ENCODE measurements around the gene TYMS.

The TYMS gene

DNA sequence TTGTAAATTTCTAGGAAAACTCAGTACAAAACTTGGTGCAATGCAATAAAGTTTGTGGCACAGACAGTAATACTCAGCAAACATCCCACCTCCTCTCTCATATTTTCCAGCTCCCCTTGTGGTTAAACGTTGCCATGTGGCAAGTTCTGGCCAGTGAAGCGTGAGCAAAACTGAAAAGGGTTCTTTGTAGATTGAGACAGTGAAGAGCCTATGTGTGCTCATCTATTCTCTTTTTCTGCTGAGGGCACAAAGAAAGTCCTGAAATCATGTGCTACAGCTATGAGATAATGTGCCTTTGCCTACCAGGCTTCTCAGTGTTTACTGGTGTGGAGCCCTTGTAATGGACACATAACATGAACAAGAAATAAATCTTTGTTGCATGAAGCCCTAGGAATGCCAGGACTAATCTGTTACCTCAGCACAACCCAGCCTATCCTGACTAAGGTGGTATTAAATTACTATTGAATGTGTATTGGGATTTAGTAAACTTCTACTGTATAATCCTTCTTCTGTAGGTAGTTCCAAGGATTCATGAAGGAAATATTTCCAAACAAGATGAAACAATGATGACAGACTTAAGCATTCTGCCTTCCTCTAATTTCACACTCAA is 13.0 kb upstream of the TYMS start:
- no peaks in the 10 kb centered on the region for H3K4me1 ChIP-seq (ENCODE audit: control insufficient read depth, insufficient read depth, low read length)
- WGBS, 2 experiments = 61 to 66% methylated on average over 2 of the region's 2 CpGs
- H3K27me3 ChIP-seq (ENCODE audit: control insufficient read depth, insufficient read depth, low read length, poor library complexity, severe bottlenecking) = no peaks in the 10 kb centered on the region
- H3K27ac ChIP-seq (ENCODE audit: insufficient read depth, low read depth, low read length, poor library complexity, severe bottlenecking) = no peak overlapping the region
- no peaks in the 10 kb centered on the region for H3K36me3 ChIP-seq (ENCODE audit: control insufficient read depth, insufficient read depth, low read length)
- peaks cover 2% of the 10 kb centered on the region for H3K9me3 ChIP-seq (ENCODE audit: control insufficient read depth, low read length)
- H3K4me3 ChIP-seq (ENCODE audit: insufficient read depth, low read depth, low read length) = no peak overlapping the region

DNA sequence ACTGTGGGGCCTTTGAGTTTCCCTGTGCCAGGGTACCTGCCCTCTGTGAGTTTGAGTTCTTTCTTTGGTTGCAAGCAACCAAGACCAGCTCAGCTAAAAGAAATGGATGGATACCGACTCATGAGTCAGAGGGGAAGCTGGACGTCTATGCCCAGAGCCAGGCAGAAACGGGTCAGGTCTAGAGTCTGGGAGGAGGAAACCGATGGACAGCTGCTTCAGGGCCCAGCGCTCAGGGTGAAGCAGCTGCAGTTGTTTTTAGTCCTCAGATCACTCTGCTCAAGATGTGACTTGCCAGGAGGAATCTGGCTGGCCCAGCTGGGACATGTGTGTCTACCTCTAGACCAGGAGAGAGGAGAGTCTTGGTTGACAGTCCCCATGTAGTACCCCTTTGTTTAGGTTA is 10.1 kb upstream of the TYMS start:
- H3K36me3 ChIP-seq (ENCODE audit: control insufficient read depth, insufficient read depth, low read length) = no peaks in the 10 kb centered on the region
- H3K4me1 ChIP-seq (ENCODE audit: control insufficient read depth, insufficient read depth, low read length) = no peaks in the 10 kb centered on the region
- WGBS, 2 experiments = 93 to 95% methylated on average over 5 of the region's 5 CpGs
- peaks cover 2% of the 10 kb centered on the region for H3K9me3 ChIP-seq (ENCODE audit: control insufficient read depth, low read length)
- no peaks in the 10 kb centered on the region for H3K27me3 ChIP-seq (ENCODE audit: control insufficient read depth, insufficient read depth, low read length, poor library complexity, severe bottlenecking)
- H3K27ac ChIP-seq (ENCODE audit: insufficient read depth, low read depth, low read length, poor library complexity, severe bottlenecking) = no peak overlapping the region
- no peak overlapping the region for H3K4me3 ChIP-seq (ENCODE audit: insufficient read depth, low read depth, low read length)

DNA sequence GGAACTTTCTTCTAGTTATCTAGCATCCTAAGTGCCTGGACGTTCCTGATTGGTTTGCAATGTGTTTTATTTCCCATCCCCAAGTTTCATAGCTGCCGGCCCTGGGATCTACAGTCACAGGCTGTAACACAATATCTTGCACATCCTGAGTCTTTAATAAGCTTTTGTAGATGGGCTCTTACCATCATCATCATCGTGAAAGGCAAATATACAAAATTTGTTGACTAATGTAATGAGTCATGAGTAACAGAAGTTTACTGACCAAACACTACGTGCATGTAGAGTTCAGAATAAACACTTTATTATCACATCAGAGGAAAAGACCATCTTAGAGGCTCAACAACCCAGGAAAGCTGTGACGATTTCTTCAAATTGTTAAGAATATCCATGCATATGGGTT is 8.1 kb upstream of the TYMS start:
- Histone ChIP-seq H3K27ac (ENCODE audit: insufficient read depth, low read depth, low read length, poor library complexity, severe bottlenecking) (no peak overlapping the region), H3K36me3 (ENCODE audit: control insufficient read depth, insufficient read depth, low read length) (no peaks in the 10 kb centered on the region), H3K27me3 (ENCODE audit: control insufficient read depth, insufficient read depth, low read length, poor library complexity, severe bottlenecking) (no peaks in the 10 kb centered on the region), H3K9me3 (ENCODE audit: control insufficient read depth, low read length) (peaks cover 2% of the 10 kb centered on the region), H3K4me1 (ENCODE audit: control insufficient read depth, insufficient read depth, low read length) (no peaks in the 10 kb centered on the region), H3K4me3 (ENCODE audit: insufficient read depth, low read depth, low read length) (no peak overlapping the region)
- WGBS, 2 experiments = 91 to 95% methylated on average over 4 to 5 of the region's 5 CpGs

DNA sequence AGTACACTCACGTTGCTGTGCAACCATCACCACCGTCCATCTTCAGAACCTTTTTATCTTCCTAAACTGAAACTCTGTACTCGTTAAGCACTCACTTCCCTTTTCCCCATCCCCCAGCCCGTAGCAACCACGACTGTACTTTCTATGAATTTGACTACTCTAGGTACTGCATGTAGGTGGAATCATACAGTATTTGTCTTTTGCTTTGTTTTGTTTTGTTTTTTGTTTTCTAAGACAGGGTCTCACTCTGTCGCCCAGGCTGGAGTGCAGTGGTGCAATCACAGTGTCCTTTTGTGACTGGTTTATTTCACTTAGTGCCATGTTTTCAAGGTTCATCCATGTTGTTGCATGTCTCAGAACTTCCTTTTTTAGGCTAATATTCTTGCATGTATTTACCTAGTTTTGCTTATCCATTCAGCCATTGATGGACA is 7.0 kb upstream of the TYMS start:
- H3K27ac ChIP-seq (ENCODE audit: insufficient read depth, low read depth, low read length, poor library complexity, severe bottlenecking) = no peak overlapping the region
- WGBS, 2 experiments = 82 to 86% methylated on average over 6 of the region's 6 CpGs
- H3K36me3 ChIP-seq (ENCODE audit: control insufficient read depth, insufficient read depth, low read length) = no peaks in the 10 kb centered on the region
- H3K4me3 ChIP-seq (ENCODE audit: insufficient read depth, low read depth, low read length) = no peak overlapping the region
- no peaks in the 10 kb centered on the region for H3K27me3 ChIP-seq (ENCODE audit: control insufficient read depth, insufficient read depth, low read length, poor library complexity, severe bottlenecking)
- no peaks in the 10 kb centered on the region for H3K9me3 ChIP-seq (ENCODE audit: control insufficient read depth, low read length)
- no peaks in the 10 kb centered on the region for H3K4me1 ChIP-seq (ENCODE audit: control insufficient read depth, insufficient read depth, low read length)

DNA sequence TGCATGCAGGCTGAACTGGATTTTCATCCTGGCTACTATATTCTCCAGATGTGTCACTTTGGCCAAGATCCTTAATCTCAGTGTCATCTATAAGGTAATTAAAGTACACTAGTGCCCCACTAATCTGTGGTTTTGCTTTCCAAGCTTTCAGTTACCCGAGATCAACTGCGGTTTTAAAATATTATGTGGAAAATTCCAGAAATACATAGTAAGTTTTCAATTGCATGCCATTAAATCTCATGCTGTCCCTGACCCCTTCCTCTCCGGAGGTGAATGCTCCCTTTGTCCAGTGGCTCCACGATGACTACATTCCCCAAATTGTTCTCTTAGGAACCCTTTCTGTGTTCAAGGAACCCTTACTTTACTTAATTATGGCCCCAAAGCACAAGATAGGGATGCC is 5.3 kb upstream of the TYMS start:
- 85 to 89% methylated on average over 4 of the region's 4 CpGs for WGBS, 2 experiments
- H3K27ac ChIP-seq (ENCODE audit: insufficient read depth, low read depth, low read length, poor library complexity, severe bottlenecking) = no peak overlapping the region
- H3K36me3 ChIP-seq (ENCODE audit: control insufficient read depth, insufficient read depth, low read length) = no peaks in the 10 kb centered on the region
- no peaks in the 10 kb centered on the region for H3K4me1 ChIP-seq (ENCODE audit: control insufficient read depth, insufficient read depth, low read length)
- H3K4me3 ChIP-seq (ENCODE audit: insufficient read depth, low read depth, low read length) = no peak overlapping the region
- no peaks in the 10 kb centered on the region for H3K27me3 ChIP-seq (ENCODE audit: control insufficient read depth, insufficient read depth, low read length, poor library complexity, severe bottlenecking)
- H3K9me3 ChIP-seq (ENCODE audit: control insufficient read depth, low read length) = no peaks in the 10 kb centered on the region

DNA sequence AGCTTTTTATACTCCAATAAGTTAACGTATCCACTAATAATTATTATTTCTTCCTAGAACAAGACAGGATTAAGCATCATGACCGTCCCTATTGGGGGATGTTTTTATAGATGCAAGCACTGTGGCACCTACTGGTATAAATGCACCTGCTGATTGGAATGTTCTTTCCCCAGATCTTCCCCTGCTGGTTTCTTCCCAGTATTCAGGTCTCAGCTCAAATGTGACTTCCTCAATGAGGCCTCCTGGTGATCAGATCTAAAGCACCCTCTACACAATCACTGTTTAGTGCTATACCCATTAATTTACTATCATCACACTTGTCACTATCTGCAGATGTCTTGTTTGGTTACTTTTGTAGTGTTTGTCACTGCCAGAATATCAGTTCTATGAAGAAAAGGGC is 3.9 kb upstream of the TYMS start:
- Histone ChIP-seq H3K9me3 (ENCODE audit: control insufficient read depth, low read length) (no peaks in the 10 kb centered on the region), H3K27ac (ENCODE audit: insufficient read depth, low read depth, low read length, poor library complexity, severe bottlenecking) (no peak overlapping the region), H3K4me1 (ENCODE audit: control insufficient read depth, insufficient read depth, low read length) (no peaks in the 10 kb centered on the region), H3K27me3 (ENCODE audit: control insufficient read depth, insufficient read depth, low read length, poor library complexity, severe bottlenecking) (no peaks in the 10 kb centered on the region), H3K4me3 (ENCODE audit: insufficient read depth, low read depth, low read length) (no peak overlapping the region), H3K36me3 (ENCODE audit: control insufficient read depth, insufficient read depth, low read length) (no peaks in the 10 kb centered on the region)
- 75 to 89% methylated on average over 1 of the region's 2 CpGs for WGBS, 2 experiments

DNA sequence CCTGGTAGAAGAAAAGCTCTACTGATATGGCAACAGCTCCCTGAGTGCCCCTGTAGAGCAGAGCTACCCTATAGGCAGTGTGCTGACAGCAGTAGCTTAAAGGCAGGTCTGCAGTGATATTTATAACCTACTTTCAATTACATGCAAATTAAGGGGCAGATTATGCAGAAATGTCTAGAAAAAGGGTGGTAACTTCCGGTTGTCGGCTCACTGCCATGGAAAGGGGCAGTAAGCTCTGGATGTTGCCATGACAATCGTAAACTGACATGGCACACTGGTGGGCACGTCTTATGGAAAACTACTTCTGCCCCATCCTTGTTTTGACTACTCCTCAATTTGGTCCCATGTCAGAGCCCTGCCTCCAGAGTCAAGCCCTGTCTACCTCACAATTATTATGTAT is 2.9 kb upstream of the TYMS start:
- no peaks in the 10 kb centered on the region for H3K27me3 ChIP-seq (ENCODE audit: control insufficient read depth, insufficient read depth, low read length, poor library complexity, severe bottlenecking)
- no peak overlapping the region for H3K4me3 ChIP-seq (ENCODE audit: insufficient read depth, low read depth, low read length)
- H3K36me3 ChIP-seq (ENCODE audit: control insufficient read depth, insufficient read depth, low read length) = peaks cover 4% of the 10 kb centered on the region
- WGBS, 2 experiments = 93 to 95% methylated on average over 4 of the region's 4 CpGs
- H3K4me1 ChIP-seq (ENCODE audit: control insufficient read depth, insufficient read depth, low read length) = peaks cover 5% of the 10 kb centered on the region
- H3K9me3 ChIP-seq (ENCODE audit: control insufficient read depth, low read length) = no peaks in the 10 kb centered on the region
- H3K27ac ChIP-seq (ENCODE audit: insufficient read depth, low read depth, low read length, poor library complexity, severe bottlenecking) = no peak overlapping the region

DNA sequence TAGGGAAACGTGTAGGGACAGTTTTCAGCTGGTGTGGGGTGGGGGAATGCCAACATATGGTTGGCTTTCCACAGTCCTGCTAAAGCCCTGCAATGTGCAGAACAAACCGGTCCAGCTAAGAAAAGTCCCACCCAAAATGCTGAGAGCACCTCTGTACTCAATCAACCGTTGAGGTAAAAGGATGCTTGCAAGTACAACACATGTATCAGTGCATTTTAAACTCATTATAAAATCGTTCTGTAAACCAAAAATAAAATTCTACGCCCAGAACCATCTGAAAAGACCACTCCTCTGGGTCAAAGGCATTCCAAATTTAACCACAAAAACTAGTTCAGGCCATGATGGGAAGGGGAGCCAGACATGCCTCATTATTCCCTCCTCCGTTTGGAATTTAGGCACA is 2.0 kb upstream of the TYMS start:
- no peaks in the 10 kb centered on the region for H3K27me3 ChIP-seq (ENCODE audit: control insufficient read depth, insufficient read depth, low read length, poor library complexity, severe bottlenecking)
- no peak overlapping the region for H3K4me3 ChIP-seq (ENCODE audit: insufficient read depth, low read depth, low read length)
- H3K4me1 ChIP-seq (ENCODE audit: control insufficient read depth, insufficient read depth, low read length) = peaks cover 5% of the 10 kb centered on the region
- 82 to 83% methylated on average over 6 of the region's 6 CpGs for WGBS, 2 experiments
- H3K9me3 ChIP-seq (ENCODE audit: control insufficient read depth, low read length) = no peaks in the 10 kb centered on the region
- peaks cover 12% of the 10 kb centered on the region for H3K36me3 ChIP-seq (ENCODE audit: control insufficient read depth, insufficient read depth, low read length)
- no peak overlapping the region for H3K27ac ChIP-seq (ENCODE audit: insufficient read depth, low read depth, low read length, poor library complexity, severe bottlenecking)

DNA sequence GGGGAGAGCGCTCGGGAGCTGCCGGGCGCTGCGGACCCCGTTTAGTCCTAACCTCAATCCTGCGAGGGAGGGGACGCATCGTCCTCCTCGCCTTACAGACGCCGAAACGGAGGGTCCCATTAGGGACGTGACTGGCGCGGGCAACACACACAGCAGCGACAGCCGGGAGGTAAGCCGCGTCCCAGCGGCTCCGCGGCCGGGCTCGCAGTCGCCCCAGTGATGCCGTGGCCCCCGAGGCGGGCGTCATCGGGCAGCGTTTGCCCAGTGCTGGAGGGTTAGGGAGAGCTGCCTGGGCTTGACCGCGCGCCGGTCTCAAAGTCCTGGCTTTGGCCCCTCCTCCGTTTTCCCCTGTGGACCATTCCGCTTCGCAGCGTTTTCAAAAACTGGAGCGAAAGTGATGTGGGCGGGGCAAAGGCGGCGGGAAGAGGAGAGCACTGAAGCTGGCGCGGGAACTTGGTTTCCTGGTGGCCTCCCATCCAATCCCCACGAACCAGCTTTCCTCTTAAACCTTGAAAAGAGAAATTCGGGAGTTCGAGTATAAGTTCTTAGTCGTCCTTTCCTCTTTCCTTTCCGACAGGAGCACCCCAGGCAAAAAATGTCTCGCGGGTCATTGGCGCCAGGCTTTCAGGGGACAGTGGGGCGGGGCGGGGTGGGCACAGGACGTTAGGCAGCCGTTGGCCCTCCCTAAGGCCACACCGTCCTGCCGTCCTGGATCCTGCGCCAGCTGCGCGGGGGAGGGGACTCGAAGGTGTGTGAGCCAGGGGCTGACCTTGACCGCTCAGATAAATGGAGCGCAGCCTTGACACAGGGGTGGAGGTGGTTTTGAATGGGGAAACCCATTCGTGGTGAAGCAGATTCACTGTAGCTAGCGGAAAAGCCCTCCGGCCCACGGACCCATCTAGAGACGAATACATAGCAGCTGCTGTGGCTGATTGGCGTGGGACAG is 821 bp downstream of the TYMS start:
- no peaks in the 10 kb centered on the region for H3K9me3 ChIP-seq (ENCODE audit: control insufficient read depth, low read length)
- peak overlapping the region; percentile 87 for H3K4me3 ChIP-seq (ENCODE audit: insufficient read depth, low read depth, low read length)
- WGBS, 2 experiments = 4% methylated on average over 72 of the region's 72 CpGs
- peaks cover 5% of the 10 kb centered on the region for H3K4me1 ChIP-seq (ENCODE audit: control insufficient read depth, insufficient read depth, low read length)
- no peaks in the 10 kb centered on the region for H3K27me3 ChIP-seq (ENCODE audit: control insufficient read depth, insufficient read depth, low read length, poor library complexity, severe bottlenecking)
- peaks cover 30% of the 10 kb centered on the region for H3K36me3 ChIP-seq (ENCODE audit: control insufficient read depth, insufficient read depth, low read length)
- peak overlapping the region; percentile 93 for H3K27ac ChIP-seq (ENCODE audit: insufficient read depth, low read depth, low read length, poor library complexity, severe bottlenecking)

DNA sequence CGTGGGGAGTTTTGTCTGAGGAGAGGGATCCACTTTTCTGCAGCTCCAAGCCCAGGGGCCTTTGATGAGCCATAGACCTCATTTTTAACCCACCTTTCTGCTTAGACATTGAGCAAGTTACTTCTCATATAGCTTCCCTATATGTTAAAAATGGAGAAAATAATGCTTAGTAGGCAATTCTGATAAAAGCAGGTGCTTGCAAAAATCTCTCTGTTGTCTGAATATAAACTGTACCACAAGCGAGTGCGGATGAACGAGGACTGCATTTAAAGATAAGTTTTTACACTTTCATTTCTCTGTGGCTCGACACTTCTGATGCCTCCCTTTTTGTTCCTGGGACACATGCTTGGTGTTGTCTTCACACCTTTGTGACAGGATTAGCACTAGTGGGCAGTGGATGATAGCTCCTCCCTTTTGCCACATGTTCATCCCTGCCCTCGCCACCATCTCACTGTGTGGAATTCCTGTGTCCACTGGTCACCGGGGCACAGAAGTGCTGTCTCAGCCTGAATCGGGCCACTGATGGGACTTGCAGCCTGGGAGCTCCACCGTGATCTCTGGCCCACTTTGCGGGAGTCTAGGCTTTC is 1.6 kb downstream of the TYMS start:
- Histone ChIP-seq H3K4me3 (ENCODE audit: insufficient read depth, low read depth, low read length) (peak overlapping the region; percentile 87), H3K9me3 (ENCODE audit: control insufficient read depth, low read length) (no peaks in the 10 kb centered on the region)
- WGBS, 2 experiments = 87% methylated on average over 10 of the region's 10 CpGs

More for the DNA sequence above, 1.6 kb downstream of the TYMS start:
- Histone ChIP-seq H3K4me1 (ENCODE audit: control insufficient read depth, insufficient read depth, low read length) (peaks cover 5% of the 10 kb centered on the region), H3K36me3 (ENCODE audit: control insufficient read depth, insufficient read depth, low read length) (peaks cover 30% of the 10 kb centered on the region), H3K27me3 (ENCODE audit: control insufficient read depth, insufficient read depth, low read length, poor library complexity, severe bottlenecking) (no peaks in the 10 kb centered on the region), H3K27ac (ENCODE audit: insufficient read depth, low read depth, low read length, poor library complexity, severe bottlenecking) (no peak overlapping the region)

Measured in ectodermal cell (in vitro differentiated cells).